ENCODE data around the gene FANCG.
A peak's percentile ranks its signal among the peaks of the same experiment; 100 is the strongest.

FANCG gene

DNA sequence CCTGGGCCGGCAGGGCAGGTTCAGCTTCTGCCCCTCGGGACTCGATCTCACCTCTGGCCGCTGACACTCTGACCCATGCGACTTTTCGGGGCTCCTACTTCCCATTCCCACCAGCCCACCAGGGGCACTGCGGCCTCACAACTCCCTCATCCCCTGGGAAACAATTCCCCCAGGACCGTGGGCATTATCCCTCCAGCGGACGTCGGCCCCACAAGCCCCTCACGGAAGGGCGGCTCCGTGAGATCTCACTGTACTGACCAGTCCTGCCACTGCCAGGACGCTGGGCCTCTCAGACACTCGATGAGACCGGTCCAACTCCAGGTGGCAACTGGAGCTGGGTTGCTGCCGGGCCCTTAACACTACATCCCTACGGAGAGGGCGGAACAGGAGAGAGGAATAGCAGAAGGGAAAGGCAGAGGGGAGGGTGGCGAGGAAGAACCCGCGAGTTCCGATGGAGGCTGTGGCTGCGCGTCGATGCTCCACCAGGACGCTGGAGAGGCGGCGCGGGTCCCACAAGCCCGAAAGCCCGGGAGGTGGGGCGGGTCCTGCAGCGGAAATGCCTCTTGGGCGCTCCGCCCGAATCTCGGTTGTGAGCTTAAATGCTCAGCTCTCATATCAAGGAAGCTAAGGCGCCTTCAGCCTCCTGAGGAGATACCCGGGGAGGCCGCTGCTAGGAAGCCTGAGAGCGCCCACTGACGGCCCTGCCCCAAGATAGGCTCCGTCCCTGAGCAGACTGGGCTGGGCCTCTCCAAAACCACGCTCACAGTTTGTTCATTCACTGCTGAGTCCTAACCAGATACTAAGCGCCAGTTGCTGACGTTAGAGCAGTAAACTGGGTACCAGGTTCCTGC lies 43.7 kb downstream of the FANCG start:
- POLR2A ChIA-PET = interaction anchor here (0.7 kb wide), 1 partner anchor 14 kb away, joined by 3 read pairs; no protein-coding TSS in a partner anchor
- CTCF ChIA-PET = interaction anchor here (0.6 to 1.7 kb wide), 5 partner anchors 9 to 52 kb away, joined by 3 to 9 read pairs (median 3); no protein-coding TSS in a partner anchor

DNA sequence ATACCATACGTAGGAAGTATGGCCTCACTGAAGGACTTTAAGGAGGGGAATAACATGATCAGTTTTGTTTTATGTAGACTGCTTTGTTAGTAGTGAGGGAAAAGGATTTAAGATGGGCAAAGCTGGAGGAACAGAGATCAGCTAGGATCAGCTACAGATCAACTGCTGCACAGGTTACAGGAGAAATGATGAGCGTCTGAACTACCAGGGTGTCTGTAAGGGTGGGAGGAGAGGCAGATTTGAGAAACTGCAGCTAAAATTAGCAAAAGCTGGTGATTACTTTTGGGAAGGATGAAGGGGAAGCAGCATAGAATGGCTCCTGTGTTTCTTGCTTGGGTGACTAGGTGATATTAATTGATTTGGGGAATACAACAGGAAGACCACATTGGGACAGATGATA lies 46.6 kb downstream of the FANCG start:
- Histone ChIP-seq H3K4me3 (ENCODE audit: control insufficient read depth in 1 of 7, extremely low read depth in 1 of 7, insufficient read depth in 4 of 7, low read depth in 2 of 7, low read length in 6 of 7) (no peak overlapping the region), H3K36me3 (ENCODE audit: control insufficient read depth in 4 of 4, insufficient read depth in 4 of 4, low read length in 3 of 4) (no peaks in the 10 kb centered on the region), H3K4me1 (ENCODE audit: control extremely low read depth in 1 of 4, control insufficient read depth in 4 of 4, insufficient read depth in 4 of 4, low read length in 3 of 4) (peaks cover 0 to 11% (median 5%) of the 10 kb centered on the region in 4 experiments), H3K9me3 (ENCODE audit: control extremely low read depth in 1 of 5, control insufficient read depth in 4 of 5, insufficient read depth in 2 of 5, low read depth in 1 of 5, low read length in 4 of 5) (no peaks in the 10 kb centered on the region), H3K27ac (ENCODE audit: insufficient read depth in 1 of 2, low read depth in 1 of 2, low read length in 2 of 2, poor library complexity in 1 of 2, severe bottlenecking in 2 of 2) (no peak overlapping the region), H3K27me3 (replicated peaks in 2 of 5; ENCODE audit: control insufficient read depth in 4 of 5, insufficient read depth in 5 of 5, low read length in 4 of 5) (no peaks in the 10 kb centered on the region)
- ChIA-PET POLR2A (no interaction called here), CTCF (interaction anchor here (1.5 kb wide), 1 partner anchor 19 kb away, joined by 8 read pairs; no protein-coding TSS in a partner anchor)
- no peak for DNase-seq
- 100% methylated on average over 2 of the region's 2 CpGs for WGBS (ENCODE audit: insufficient coverage)

More for the DNA sequence above, 43.7 kb downstream of the FANCG start:
- peaks cover 0 to 11% (median 5%) of the 10 kb centered on the region in 4 experiments for H3K4me1 ChIP-seq (ENCODE audit: control extremely low read depth in 1 of 4, control insufficient read depth in 4 of 4, insufficient read depth in 4 of 4, low read length in 3 of 4)
- no peaks in the 10 kb centered on the region for H3K9me3 ChIP-seq (ENCODE audit: control extremely low read depth in 1 of 5, control insufficient read depth in 4 of 5, insufficient read depth in 2 of 5, low read depth in 1 of 5, low read length in 4 of 5)
- peak overlapping the region in 5 of 7 experiments; percentile 18 to 67 (median 35) for H3K4me3 ChIP-seq (ENCODE audit: control insufficient read depth in 1 of 7, extremely low read depth in 1 of 7, insufficient read depth in 4 of 7, low read depth in 2 of 7, low read length in 6 of 7)
- DNase-seq = peak; percentile 50 to 70 (median 58)
- H3K27ac ChIP-seq (ENCODE audit: insufficient read depth in 1 of 2, low read depth in 1 of 2, low read length in 2 of 2, poor library complexity in 1 of 2, severe bottlenecking in 2 of 2) = no peak overlapping the region
- 56% methylated on average over 47 of the region's 48 CpGs for WGBS (ENCODE audit: insufficient coverage)
- H3K36me3 ChIP-seq (ENCODE audit: control insufficient read depth in 4 of 4, insufficient read depth in 4 of 4, low read length in 3 of 4) = no peaks in the 10 kb centered on the region
- no peaks in the 10 kb centered on the region for H3K27me3 ChIP-seq (replicated peaks in 2 of 5; ENCODE audit: control insufficient read depth in 4 of 5, insufficient read depth in 5 of 5, low read length in 4 of 5)

DNA sequence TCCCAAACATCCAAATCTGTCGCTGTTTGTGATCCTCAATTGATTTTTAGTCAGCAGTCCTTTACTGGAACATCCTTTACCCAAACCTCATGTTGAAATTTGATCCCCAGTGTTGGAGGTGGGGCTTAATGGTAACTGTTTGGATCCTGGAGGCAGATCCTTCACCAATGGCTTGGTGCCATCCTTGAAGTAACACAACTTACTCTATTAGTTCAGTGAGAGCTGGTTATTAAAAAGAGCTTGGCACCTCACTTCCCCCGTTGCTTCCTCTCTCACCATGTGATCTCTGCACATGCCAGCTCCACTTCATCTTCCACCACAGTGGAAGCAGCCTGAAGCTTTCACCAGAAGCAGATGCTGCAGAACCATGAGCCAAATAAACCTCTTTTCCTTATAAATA lies 49.9 kb downstream of the FANCG start:
- peaks cover 0 to 24% (median 7%) of the 10 kb centered on the region in 4 experiments for H3K4me1 ChIP-seq (ENCODE audit: control extremely low read depth in 1 of 4, control insufficient read depth in 4 of 4, insufficient read depth in 4 of 4, low read length in 3 of 4)
- H3K27ac ChIP-seq (ENCODE audit: insufficient read depth in 1 of 2, low read depth in 1 of 2, low read length in 2 of 2, poor library complexity in 1 of 2, severe bottlenecking in 2 of 2) = no peak overlapping the region
- no peak overlapping the region for H3K4me3 ChIP-seq (ENCODE audit: control insufficient read depth in 1 of 7, extremely low read depth in 1 of 7, insufficient read depth in 4 of 7, low read depth in 2 of 7, low read length in 6 of 7)
- no peaks in the 10 kb centered on the region for H3K27me3 ChIP-seq (replicated peaks in 2 of 5; ENCODE audit: control insufficient read depth in 4 of 5, insufficient read depth in 5 of 5, low read length in 4 of 5)
- DNase-seq = peak in 1 of 3 donors; percentile 42
- POLR2A ChIA-PET = no interaction called here
- no peaks in the 10 kb centered on the region for H3K36me3 ChIP-seq (ENCODE audit: control insufficient read depth in 4 of 4, insufficient read depth in 4 of 4, low read length in 3 of 4)
- CTCF ChIA-PET = interaction anchor here (1.2 to 3.7 kb wide), 3 partner anchors 13 to 22 kb away, joined by 3 to 10 read pairs (median 5); no protein-coding TSS in a partner anchor
- no peaks in the 10 kb centered on the region for H3K9me3 ChIP-seq (ENCODE audit: control extremely low read depth in 1 of 5, control insufficient read depth in 4 of 5, insufficient read depth in 2 of 5, low read depth in 1 of 5, low read length in 4 of 5)
- WGBS (ENCODE audit: insufficient coverage) = no CpG with 5 or more reads among the region's 2 CpGs

DNA sequence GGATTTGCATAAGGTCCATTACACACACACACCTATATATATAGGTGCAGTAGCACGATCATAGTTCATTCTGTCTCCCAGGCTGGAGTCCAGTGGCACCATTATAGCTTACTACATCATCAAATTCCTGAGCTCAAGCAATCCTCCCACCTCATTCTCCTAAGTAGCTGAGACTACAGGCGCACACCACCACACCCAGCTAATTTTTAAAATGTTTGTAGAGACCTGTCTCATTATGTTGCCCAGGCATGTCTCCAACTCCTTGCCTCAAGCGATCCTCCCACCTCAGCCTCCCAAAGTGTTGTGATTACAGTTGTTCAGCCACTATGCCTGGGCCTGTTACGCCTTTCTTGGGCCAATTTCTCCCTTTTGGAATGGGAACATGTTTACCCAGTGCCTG lies 50.5 kb downstream of the FANCG start:
- POLR2A ChIA-PET = no interaction called here
- DNase-seq = no peak

DNA sequence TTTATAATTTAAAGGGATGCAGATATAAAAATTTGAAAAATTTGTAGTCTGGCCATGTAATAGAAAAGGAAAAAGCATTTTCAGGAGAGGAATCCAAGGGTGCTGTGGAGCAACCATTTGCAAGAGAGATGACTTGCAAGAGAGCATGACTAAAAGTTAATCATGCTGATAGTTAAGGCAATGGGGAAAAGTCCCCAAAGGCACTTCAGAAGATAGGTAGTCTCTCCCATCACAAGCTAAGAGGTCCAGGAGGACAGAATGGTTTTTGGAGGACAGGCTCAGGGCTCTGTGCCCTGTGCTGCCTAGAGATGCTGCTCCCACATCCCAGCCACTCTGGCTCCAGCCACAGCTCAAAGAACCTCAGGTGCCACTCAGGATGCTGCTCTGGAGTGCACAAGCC lies 51.4 kb downstream of the FANCG start:
- no peak overlapping the region for H3K4me3 ChIP-seq (ENCODE audit: control insufficient read depth in 1 of 7, extremely low read depth in 1 of 7, insufficient read depth in 4 of 7, low read depth in 2 of 7, low read length in 6 of 7)
- H3K27me3 ChIP-seq (replicated peaks in 2 of 5; ENCODE audit: control insufficient read depth in 4 of 5, insufficient read depth in 5 of 5, low read length in 4 of 5) = no peaks in the 10 kb centered on the region
- ChIA-PET CTCF (interaction anchor here (0.7 to 3.7 kb wide), 3 partner anchors 15 to 23 kb away, joined by 3 to 10 read pairs (median 5); no protein-coding TSS in a partner anchor), POLR2A (no interaction called here)
- H3K4me1 ChIP-seq (ENCODE audit: control extremely low read depth in 1 of 4, control insufficient read depth in 4 of 4, insufficient read depth in 4 of 4, low read length in 3 of 4) = peaks cover 2 to 34% (median 11%) of the 10 kb centered on the region in 4 experiments
- no peak overlapping the region for H3K27ac ChIP-seq (ENCODE audit: insufficient read depth in 1 of 2, low read depth in 1 of 2, low read length in 2 of 2, poor library complexity in 1 of 2, severe bottlenecking in 2 of 2)
- no peak for DNase-seq
- no peaks in the 10 kb centered on the region for H3K36me3 ChIP-seq (ENCODE audit: control insufficient read depth in 4 of 4, insufficient read depth in 4 of 4, low read length in 3 of 4)
- H3K9me3 ChIP-seq (ENCODE audit: control extremely low read depth in 1 of 5, control insufficient read depth in 4 of 5, insufficient read depth in 2 of 5, low read depth in 1 of 5, low read length in 4 of 5) = no peaks in the 10 kb centered on the region

More for the DNA sequence above, 50.5 kb downstream of the FANCG start:
- H3K4me1 ChIP-seq (ENCODE audit: control extremely low read depth in 1 of 4, control insufficient read depth in 4 of 4, insufficient read depth in 4 of 4, low read length in 3 of 4) = peaks cover 0 to 25% (median 7%) of the 10 kb centered on the region in 4 experiments
- no peaks in the 10 kb centered on the region for H3K9me3 ChIP-seq (ENCODE audit: control extremely low read depth in 1 of 5, control insufficient read depth in 4 of 5, insufficient read depth in 2 of 5, low read depth in 1 of 5, low read length in 4 of 5)
- H3K36me3 ChIP-seq (ENCODE audit: control insufficient read depth in 4 of 4, insufficient read depth in 4 of 4, low read length in 3 of 4) = no peaks in the 10 kb centered on the region
- H3K27ac ChIP-seq (ENCODE audit: insufficient read depth in 1 of 2, low read depth in 1 of 2, low read length in 2 of 2, poor library complexity in 1 of 2, severe bottlenecking in 2 of 2) = no peak overlapping the region
- H3K4me3 ChIP-seq (ENCODE audit: control insufficient read depth in 1 of 7, extremely low read depth in 1 of 7, insufficient read depth in 4 of 7, low read depth in 2 of 7, low read length in 6 of 7) = no peak overlapping the region
- CTCF ChIA-PET = interaction anchor here (1.0 to 3.7 kb wide), 4 partner anchors 14 to 126 kb away, joined by 3 to 10 read pairs (median 4); no protein-coding TSS in a partner anchor
- 100% methylated on average over 1 of the region's 4 CpGs for WGBS (ENCODE audit: insufficient coverage)
- no peaks in the 10 kb centered on the region for H3K27me3 ChIP-seq (replicated peaks in 2 of 5; ENCODE audit: control insufficient read depth in 4 of 5, insufficient read depth in 5 of 5, low read length in 4 of 5)

DNA sequence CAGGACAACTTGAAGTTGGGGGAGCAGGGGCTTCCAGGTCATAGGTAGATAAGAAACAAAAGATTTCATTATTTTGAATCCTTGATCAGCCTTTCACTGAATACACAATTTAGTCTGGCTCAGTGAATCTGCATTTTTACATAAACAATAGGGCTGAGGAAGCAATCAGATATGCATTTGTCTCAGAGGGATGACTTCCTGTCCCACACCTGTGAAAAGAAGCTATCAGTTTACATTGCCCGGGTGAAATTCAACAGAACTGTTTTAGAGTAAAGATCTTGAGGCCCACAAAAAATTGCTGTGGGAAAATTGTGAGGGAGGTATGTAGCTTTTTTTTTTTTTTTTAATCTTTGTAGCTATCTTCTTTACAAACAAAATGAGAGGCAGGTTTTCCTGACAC lies 51.9 kb downstream of the FANCG start:
- POLR2A ChIA-PET = no interaction called here
- DNase-seq = no peak
- H3K4me1 ChIP-seq (ENCODE audit: control extremely low read depth in 1 of 4, control insufficient read depth in 4 of 4, insufficient read depth in 4 of 4, low read length in 3 of 4) = peaks cover 3 to 37% (median 11%) of the 10 kb centered on the region in 4 experiments
- no peaks in the 10 kb centered on the region for H3K27me3 ChIP-seq (replicated peaks in 2 of 5; ENCODE audit: control insufficient read depth in 4 of 5, insufficient read depth in 5 of 5, low read length in 4 of 5)
- WGBS (ENCODE audit: insufficient coverage) = 100% methylated on average over 1 of the region's 1 CpG
- no peaks in the 10 kb centered on the region for H3K36me3 ChIP-seq (ENCODE audit: control insufficient read depth in 4 of 4, insufficient read depth in 4 of 4, low read length in 3 of 4)
- H3K9me3 ChIP-seq (ENCODE audit: control extremely low read depth in 1 of 5, control insufficient read depth in 4 of 5, insufficient read depth in 2 of 5, low read depth in 1 of 5, low read length in 4 of 5) = no peaks in the 10 kb centered on the region
- CTCF ChIA-PET = interaction anchor here (0.7 to 3.7 kb wide), 3 partner anchors 8 to 24 kb away, joined by 3 to 10 read pairs (median 4); no protein-coding TSS in a partner anchor
- H3K27ac ChIP-seq (ENCODE audit: insufficient read depth in 1 of 2, low read depth in 1 of 2, low read length in 2 of 2, poor library complexity in 1 of 2, severe bottlenecking in 2 of 2) = no peak overlapping the region
- no peak overlapping the region for H3K4me3 ChIP-seq (ENCODE audit: control insufficient read depth in 1 of 7, extremely low read depth in 1 of 7, insufficient read depth in 4 of 7, low read depth in 2 of 7, low read length in 6 of 7)

DNA sequence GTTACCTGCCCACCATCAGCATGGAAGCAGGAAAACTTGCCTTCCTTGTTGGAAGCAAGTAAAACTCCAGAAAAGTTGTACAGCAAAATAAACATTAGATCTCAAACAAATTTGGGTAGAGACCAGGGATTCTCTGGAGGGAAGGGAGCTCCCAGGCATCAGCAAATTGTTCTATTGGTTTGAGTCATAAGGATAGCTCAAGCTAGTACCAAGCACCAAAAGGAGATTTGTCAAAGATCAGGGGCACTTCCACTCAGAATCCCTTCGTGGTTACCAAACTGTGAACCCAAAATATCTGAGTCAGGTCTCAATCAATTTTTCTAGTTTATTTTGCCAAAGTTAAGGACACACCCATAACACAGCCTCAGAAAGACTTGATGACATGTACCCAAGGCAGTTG lies 52.4 kb downstream of the FANCG start:
- Histone ChIP-seq H3K4me1 (ENCODE audit: control extremely low read depth in 1 of 4, control insufficient read depth in 4 of 4, insufficient read depth in 4 of 4, low read length in 3 of 4) (peaks cover 3 to 42% (median 11%) of the 10 kb centered on the region in 4 experiments), H3K27me3 (replicated peaks in 2 of 5; ENCODE audit: control insufficient read depth in 4 of 5, insufficient read depth in 5 of 5, low read length in 4 of 5) (no peaks in the 10 kb centered on the region), H3K4me3 (ENCODE audit: control insufficient read depth in 1 of 7, extremely low read depth in 1 of 7, insufficient read depth in 4 of 7, low read depth in 2 of 7, low read length in 6 of 7) (no peak overlapping the region), H3K36me3 (ENCODE audit: control insufficient read depth in 4 of 4, insufficient read depth in 4 of 4, low read length in 3 of 4) (no peaks in the 10 kb centered on the region), H3K9me3 (ENCODE audit: control extremely low read depth in 1 of 5, control insufficient read depth in 4 of 5, insufficient read depth in 2 of 5, low read depth in 1 of 5, low read length in 4 of 5) (no peaks in the 10 kb centered on the region), H3K27ac (ENCODE audit: insufficient read depth in 1 of 2, low read depth in 1 of 2, low read length in 2 of 2, poor library complexity in 1 of 2, severe bottlenecking in 2 of 2) (no peak overlapping the region)
- POLR2A ChIA-PET = no interaction called here
- DNase-seq = no peak
- no CpG with 5 or more reads among the region's 1 CpG for WGBS (ENCODE audit: insufficient coverage)
- CTCF ChIA-PET = interaction anchor here (1.0 to 3.7 kb wide), 3 partner anchors 8 to 33 kb away, joined by 4 to 10 read pairs (median 4); no protein-coding TSS in a partner anchor

All from common myeloid progenitor, CD34-positive (primary cell).